ENCODE results near the gene LARP6. TPM values are rescaled to one million over a fixed set of nuclear protein-coding genes. Genes with fewer than 3 reads are reported as not detected.

The LARP6 gene
- total RNA-seq, 2 donors from 2014 or later, result 20.0 to 44.2 TPM

GRCh38 chr15:70882361-70882760 lies 28.4 kb upstream of the LARP6 start:
- TF ChIP-seq, protein P1, sequence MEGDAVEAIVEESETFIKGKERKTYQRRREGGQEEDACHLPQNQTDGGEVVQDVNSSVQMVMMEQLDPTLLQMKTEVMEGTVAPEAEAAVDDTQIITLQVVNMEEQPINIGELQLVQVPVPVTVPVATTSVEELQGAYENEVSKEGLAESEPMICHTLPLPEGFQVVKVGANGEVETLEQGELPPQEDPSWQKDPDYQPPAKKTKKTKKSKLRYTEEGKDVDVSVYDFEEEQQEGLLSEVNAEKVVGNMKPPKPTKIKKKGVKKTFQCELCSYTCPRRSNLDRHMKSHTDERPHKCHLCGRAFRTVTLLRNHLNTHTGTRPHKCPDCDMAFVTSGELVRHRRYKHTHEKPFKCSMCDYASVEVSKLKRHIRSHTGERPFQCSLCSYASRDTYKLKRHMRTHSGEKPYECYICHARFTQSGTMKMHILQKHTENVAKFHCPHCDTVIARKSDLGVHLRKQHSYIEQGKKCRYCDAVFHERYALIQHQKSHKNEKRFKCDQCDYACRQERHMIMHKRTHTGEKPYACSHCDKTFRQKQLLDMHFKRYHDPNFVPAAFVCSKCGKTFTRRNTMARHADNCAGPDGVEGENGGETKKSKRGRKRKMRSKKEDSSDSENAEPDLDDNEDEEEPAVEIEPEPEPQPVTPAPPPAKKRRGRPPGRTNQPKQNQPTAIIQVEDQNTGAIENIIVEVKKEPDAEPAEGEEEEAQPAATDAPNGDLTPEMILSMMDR (IDR thresholded peaks at IDR 0.05), result no peak
- TF ChIP-seq POLR2A (IDR thresholded peaks at IDR 0.05), result no peak
- WGBS, 2 donors, result 72 to 91% methylated on average over 2 of the region's 2 CpGs

DNA sequence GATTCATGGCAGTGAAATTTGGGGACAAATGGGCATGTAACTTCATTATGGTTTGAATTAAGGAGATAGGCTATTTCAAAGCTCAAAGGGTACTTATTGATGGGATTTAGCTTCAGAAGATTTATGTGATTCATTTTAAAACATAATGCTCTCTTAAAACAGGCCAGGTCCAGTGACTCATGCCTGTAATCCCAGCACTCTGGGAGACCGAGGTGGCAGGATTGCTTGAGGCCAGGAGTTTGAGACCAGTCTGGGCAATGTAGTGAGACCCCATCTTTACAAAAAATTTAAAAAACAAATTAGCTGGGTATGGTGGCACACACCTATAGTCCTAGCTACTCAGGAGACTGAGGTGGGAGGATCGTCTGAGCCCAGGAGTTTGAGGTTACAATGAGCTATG lies 26.8 kb upstream of the LARP6 start:
- Histone ChIP-seq H3K4me3 (no peak overlapping the region), H3K9me3 (no peaks in the 10 kb centered on the region), H3K36me3 (replicated peaks in 1 of 2; ENCODE audit: insufficient read depth in 1 of 2, low read depth in 2 of 2) (no peaks in the 10 kb centered on the region), H3K4me1 (no peaks in the 10 kb centered on the region), H3K27me3 (no peaks in the 10 kb centered on the region), H3K27ac (no peak overlapping the region)
- no peak for TF ChIP-seq POLR2A (IDR thresholded peaks at IDR 0.05)
- TF ChIP-seq, protein P1 (IDR thresholded peaks at IDR 0.05), result no peak
- DNase-seq (no peak), ATAC-seq (no peak)
- 72 to 78% methylated on average over 2 of the region's 2 CpGs for WGBS, 2 donors
- intact Hi-C loops (cut with DNase I), result no loop called here

More at GRCh38 chr15:70882361-70882760, 28.4 kb upstream of the LARP6 start:
- intact Hi-C loops (cut with DNase I), result no loop called here
- no peaks in the 10 kb centered on the region for H3K36me3 ChIP-seq (replicated peaks in 1 of 2; ENCODE audit: insufficient read depth in 1 of 2, low read depth in 2 of 2)
- H3K27me3 ChIP-seq, result no peaks in the 10 kb centered on the region
- no peak overlapping the region for H3K27ac ChIP-seq
- DNase-seq, result no peak
- H3K9me3 ChIP-seq, result no peaks in the 10 kb centered on the region
- no peak for ATAC-seq
- no peak overlapping the region for H3K4me3 ChIP-seq
- no peaks in the 10 kb centered on the region for H3K4me1 ChIP-seq

GRCh38 chr15:70879401-70879800 lies 25.4 kb upstream of the LARP6 start:
- DNase-seq, result no peak

DNA sequence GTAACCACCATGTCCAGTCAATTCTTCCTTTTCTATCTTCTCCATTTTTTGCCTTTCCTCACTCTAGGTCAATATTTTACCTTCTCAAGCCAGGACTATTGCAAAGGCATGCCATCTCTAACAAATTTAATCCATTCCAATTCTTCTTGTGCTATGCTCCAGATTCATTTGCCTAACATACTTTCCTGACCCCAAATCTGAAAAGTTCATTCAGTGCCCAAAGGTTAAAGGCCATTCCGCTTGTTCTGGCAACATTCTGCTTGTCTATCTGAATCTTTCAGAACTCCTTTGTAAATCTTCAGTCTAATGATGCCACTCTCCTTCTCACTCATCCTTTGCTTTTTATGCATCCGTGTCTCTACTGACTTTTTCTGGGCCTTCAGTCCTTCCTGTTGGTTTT lies 22.7 kb upstream of the LARP6 start:
- intact Hi-C loops (cut with DNase I), result no loop called here
- TF ChIP-seq, protein P1 (IDR thresholded peaks at IDR 0.05), result no peak
- TF ChIP-seq POLR2A (IDR thresholded peaks at IDR 0.05), result no peak

More at GRCh38 chr15:70879401-70879800, 25.4 kb upstream of the LARP6 start:
- no peak for ATAC-seq
- H3K27ac ChIP-seq, result no peak overlapping the region
- no peaks in the 10 kb centered on the region for H3K9me3 ChIP-seq
- H3K4me3 ChIP-seq, result no peak overlapping the region
- intact Hi-C loops (cut with DNase I), result no loop called here
- H3K27me3 ChIP-seq, result no peaks in the 10 kb centered on the region
- H3K36me3 ChIP-seq (replicated peaks in 1 of 2; ENCODE audit: insufficient read depth in 1 of 2, low read depth in 2 of 2), result no peaks in the 10 kb centered on the region
- WGBS, 2 donors, result 61 to 65% methylated on average over 2 of the region's 2 CpGs
- H3K4me1 ChIP-seq, result no peaks in the 10 kb centered on the region
- TF ChIP-seq, protein P1 (IDR thresholded peaks at IDR 0.05), result no peak
- TF ChIP-seq POLR2A (IDR thresholded peaks at IDR 0.05), result no peak

GRCh38 chr15:70876011-70876410 lies 22.1 kb upstream of the LARP6 start:
- Histone ChIP-seq H3K27me3 (no peaks in the 10 kb centered on the region), H3K27ac (no peak overlapping the region), H3K4me1 (no peaks in the 10 kb centered on the region), H3K4me3 (no peak overlapping the region), H3K36me3 (replicated peaks in 1 of 2; ENCODE audit: insufficient read depth in 1 of 2, low read depth in 2 of 2) (no peaks in the 10 kb centered on the region), H3K9me3 (no peaks in the 10 kb centered on the region)
- DNase-seq (no peak), ATAC-seq (no peak)
- no peak for TF ChIP-seq POLR2A (IDR thresholded peaks at IDR 0.05)
- WGBS, 2 donors, result 40 to 46% methylated on average over 3 of the region's 3 CpGs
- intact Hi-C loops (cut with DNase I), result no loop called here

More for the DNA sequence above, 22.7 kb upstream of the LARP6 start:
- no peak overlapping the region for H3K4me3 ChIP-seq
- DNase-seq (no peak), ATAC-seq (no peak)
- H3K27ac ChIP-seq, result no peak overlapping the region
- no peaks in the 10 kb centered on the region for H3K9me3 ChIP-seq
- H3K27me3 ChIP-seq, result no peaks in the 10 kb centered on the region
- H3K36me3 ChIP-seq (replicated peaks in 1 of 2; ENCODE audit: insufficient read depth in 1 of 2, low read depth in 2 of 2), result no peaks in the 10 kb centered on the region
- no peaks in the 10 kb centered on the region for H3K4me1 ChIP-seq
- 48 to 50% methylated on average over 2 of the region's 2 CpGs for WGBS, 2 donors

Data from body of pancreas (tissue), 4 donors.